ENCODE data around the gene SAP30BP.
A peak's percentile ranks its signal among the peaks of the same experiment; 100 is the strongest.

Gene SAP30BP

GRCh38 chr17:75642182-75642783, 24.9 kb upstream of the SAP30BP start:
- no peak for DNase-seq
- intact Hi-C loops (cut with DNase I; ENCODE audit: low total_unique reads) = no loop called here
- TF ChIP-seq, protein P1, sequence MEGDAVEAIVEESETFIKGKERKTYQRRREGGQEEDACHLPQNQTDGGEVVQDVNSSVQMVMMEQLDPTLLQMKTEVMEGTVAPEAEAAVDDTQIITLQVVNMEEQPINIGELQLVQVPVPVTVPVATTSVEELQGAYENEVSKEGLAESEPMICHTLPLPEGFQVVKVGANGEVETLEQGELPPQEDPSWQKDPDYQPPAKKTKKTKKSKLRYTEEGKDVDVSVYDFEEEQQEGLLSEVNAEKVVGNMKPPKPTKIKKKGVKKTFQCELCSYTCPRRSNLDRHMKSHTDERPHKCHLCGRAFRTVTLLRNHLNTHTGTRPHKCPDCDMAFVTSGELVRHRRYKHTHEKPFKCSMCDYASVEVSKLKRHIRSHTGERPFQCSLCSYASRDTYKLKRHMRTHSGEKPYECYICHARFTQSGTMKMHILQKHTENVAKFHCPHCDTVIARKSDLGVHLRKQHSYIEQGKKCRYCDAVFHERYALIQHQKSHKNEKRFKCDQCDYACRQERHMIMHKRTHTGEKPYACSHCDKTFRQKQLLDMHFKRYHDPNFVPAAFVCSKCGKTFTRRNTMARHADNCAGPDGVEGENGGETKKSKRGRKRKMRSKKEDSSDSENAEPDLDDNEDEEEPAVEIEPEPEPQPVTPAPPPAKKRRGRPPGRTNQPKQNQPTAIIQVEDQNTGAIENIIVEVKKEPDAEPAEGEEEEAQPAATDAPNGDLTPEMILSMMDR (IDR thresholded peaks at IDR 0.05) = no peak
- Histone ChIP-seq H3K9me3 (no peaks in the 10 kb centered on the region), H3K4me1 (peaks cover 0 to 5% (median 0%) of the 10 kb centered on the region in 4 donors), H3K27me3 (no peaks in the 10 kb centered on the region), H3K36me3 (peaks cover 0 to 58% (median 18%) of the 10 kb centered on the region in 3 donors), H3K4me3 (no peak overlapping the region), H3K27ac (no peak overlapping the region)

GRCh38 chr17:75642784-75643642, 24.1 kb upstream of the SAP30BP start:
- no peak overlapping the region for H3K27ac ChIP-seq
- intact Hi-C loops (cut with DNase I; ENCODE audit: low total_unique reads) = no loop called here
- H3K4me3 ChIP-seq = no peak overlapping the region
- DNase-seq = no peak
- H3K9me3 ChIP-seq = no peaks in the 10 kb centered on the region
- TF ChIP-seq, protein P1 (IDR thresholded peaks at IDR 0.05) = no peak
- peaks cover 0 to 5% (median 0%) of the 10 kb centered on the region in 4 donors for H3K4me1 ChIP-seq
- no peaks in the 10 kb centered on the region for H3K27me3 ChIP-seq
- peaks cover 0 to 55% (median 18%) of the 10 kb centered on the region in 3 donors for H3K36me3 ChIP-seq

DNA sequence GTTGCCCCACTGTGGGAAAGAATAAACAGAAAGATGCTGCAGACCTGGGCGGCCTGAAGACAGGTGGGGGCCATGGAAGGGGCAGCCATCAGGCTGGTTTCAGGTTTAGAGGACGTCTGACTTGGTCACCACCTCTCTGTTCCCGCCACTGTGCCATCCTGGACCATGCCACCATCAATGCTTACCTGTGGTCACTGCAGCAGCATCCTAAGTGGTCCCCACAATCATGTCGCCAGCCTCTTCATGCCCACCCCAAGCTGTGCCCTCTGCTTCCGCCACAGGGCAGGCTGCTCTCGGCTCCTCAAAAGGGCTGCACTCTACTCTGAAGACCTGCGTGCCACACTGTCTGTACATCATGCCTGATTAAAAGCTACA, 23.5 kb upstream of the SAP30BP start:
- Histone ChIP-seq H3K36me3 (peaks cover 0 to 54% (median 18%) of the 10 kb centered on the region in 3 donors), H3K9me3 (no peaks in the 10 kb centered on the region), H3K27me3 (no peaks in the 10 kb centered on the region), H3K4me3 (no peak overlapping the region), H3K27ac (no peak overlapping the region), H3K4me1 (peaks cover 0 to 5% (median 0%) of the 10 kb centered on the region in 4 donors)
- TF ChIP-seq, protein P1 (IDR thresholded peaks at IDR 0.05) = no peak
- intact Hi-C loops (cut with DNase I; ENCODE audit: low total_unique reads) = no loop called here
- no peak for DNase-seq

DNA sequence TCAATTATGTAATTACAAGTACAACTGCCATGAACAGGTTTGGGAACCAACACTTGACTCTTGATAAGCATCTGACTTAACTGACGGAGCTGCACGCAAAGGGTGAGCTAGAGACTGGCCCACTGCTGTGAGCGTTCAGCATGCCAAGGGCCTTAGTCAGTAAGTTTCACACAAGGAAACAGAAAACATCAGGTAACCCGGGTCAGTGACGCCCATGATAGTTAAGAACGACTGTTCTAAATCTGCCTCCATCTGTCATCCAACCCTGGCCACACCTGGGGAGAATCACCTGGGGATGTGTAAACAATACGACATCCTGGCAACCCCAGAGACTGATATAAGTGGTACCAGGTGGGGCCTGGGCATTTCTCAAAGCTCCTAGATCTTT, 21.6 kb upstream of the SAP30BP start:
- no peak overlapping the region for H3K27ac ChIP-seq
- H3K9me3 ChIP-seq = no peaks in the 10 kb centered on the region
- peaks cover 0 to 5% (median 0%) of the 10 kb centered on the region in 4 donors for H3K4me1 ChIP-seq
- intact Hi-C loops (cut with DNase I; ENCODE audit: low total_unique reads) = no loop called here
- H3K4me3 ChIP-seq = no peak overlapping the region
- peaks cover 16 to 54% (median 26%) of the 10 kb centered on the region in 3 donors for H3K36me3 ChIP-seq
- TF ChIP-seq, protein P1 (IDR thresholded peaks at IDR 0.05) = no peak
- no peak for DNase-seq
- H3K27me3 ChIP-seq = no peaks in the 10 kb centered on the region

- no peak overlapping the region for H3K4me3 ChIP-seq
- TF ChIP-seq, protein P1 (IDR thresholded peaks at IDR 0.05) = no peak
- no peaks in the 10 kb centered on the region for H3K9me3 ChIP-seq
- H3K27ac ChIP-seq = no peak overlapping the region
- peaks cover 22 to 54% (median 32%) of the 10 kb centered on the region in 3 donors for H3K36me3 ChIP-seq
- peaks cover 0 to 5% (median 0%) of the 10 kb centered on the region in 4 donors for H3K4me1 ChIP-seq
- peak in 1 of 2 donors; percentile 44 for DNase-seq
- intact Hi-C loops (cut with DNase I; ENCODE audit: low total_unique reads) = no loop called here
- no peaks in the 10 kb centered on the region for H3K27me3 ChIP-seq
Observed at GRCh38 chr17:75645889-75646637, 21.1 kb upstream of the SAP30BP start.

Measured in tibial artery (tissue), 4 donors.